HG02759 (cell line): ENCODE results near the gene P2RY14.

Experiments
- ATAC-seq: cut with Tn5 transposase; IDR thresholded peaks from one replicate; pipeline ENCODE4 v1.9.1; 2021; ENCODE audit warnings: mild to moderate bottlenecking, moderate library complexity; ENCODE audit not compliant: unreplicated experiment

P2RY14 gene

GRCh38 chr3:151303751-151304150 lies 25.4 kb upstream of the P2RY14 start:
- no peak for ATAC-seq

GRCh38 chr3:151301787-151302186 lies 23.4 kb upstream of the P2RY14 start:
- ATAC-seq: no peak

- no peak for ATAC-seq
Measured at GRCh38 chr3:151300539-151300938, 22.2 kb upstream of the P2RY14 start.

GRCh38 chr3:151299006-151299405 lies 20.7 kb upstream of the P2RY14 start:
- ATAC-seq: no peak

GRCh38 chr3:151297429-151297828 lies 19.1 kb upstream of the P2RY14 start:
- ATAC-seq: no peak

GRCh38 chr3:151296226-151296625 lies 17.9 kb upstream of the P2RY14 start:
- no peak for ATAC-seq

- no peak for ATAC-seq
Measured at GRCh38 chr3:151293127-151293526, 14.8 kb upstream of the P2RY14 start.

GRCh38 chr3:151290673-151291072 lies 12.3 kb upstream of the P2RY14 start:
- no peak for ATAC-seq

GRCh38 chr3:151289445-151289844 lies 11.1 kb upstream of the P2RY14 start:
- ATAC-seq: no peak

- no peak for ATAC-seq
Measured at GRCh38 chr3:151285940-151286339, 7.6 kb upstream of the P2RY14 start.

- ATAC-seq: no peak
Measured at GRCh38 chr3:151283907-151284461, 5.6 kb upstream of the P2RY14 start.

- ATAC-seq: no peak
Measured at GRCh38 chr3:151283387-151283786, 5.0 kb upstream of the P2RY14 start.

- no peak for ATAC-seq
Measured at GRCh38 chr3:151282921-151283320, 4.6 kb upstream of the P2RY14 start.

GRCh38 chr3:151281671-151282324 lies 3.5 kb upstream of the P2RY14 start:
- ATAC-seq: no peak

- peak; percentile 66 for ATAC-seq
Measured at GRCh38 chr3:151276687-151277042, 1.7 kb downstream of the P2RY14 start.

- ATAC-seq: peak; percentile 17
Measured at GRCh38 chr3:151276038-151276686, 2.2 kb downstream of the P2RY14 start.

- no peak for ATAC-seq
Measured at GRCh38 chr3:151275091-151275490, 3.3 kb downstream of the P2RY14 start.

GRCh38 chr3:151269631-151270030 lies 8.7 kb downstream of the P2RY14 start:
- no peak for ATAC-seq

GRCh38 chr3:151268267-151269235 lies 9.8 kb downstream of the P2RY14 start:
- peak; percentile 53 for ATAC-seq

- no peak for ATAC-seq
Measured at GRCh38 chr3:151267066-151267465, 11.3 kb downstream of the P2RY14 start.

- ATAC-seq: peak; percentile 97
Measured at GRCh38 chr3:151265866-151266265, 12.5 kb downstream of the P2RY14 start.
